T-helper 1 cell (primary cell): ENCODE results near the gene TNF.

Experiments used
- DNase-seq, 5 donors: peaks; one replicate each; pipeline ENCODE4 v3.0.0-alpha.2; 2012 to 2020

The TNF gene

DNA sequence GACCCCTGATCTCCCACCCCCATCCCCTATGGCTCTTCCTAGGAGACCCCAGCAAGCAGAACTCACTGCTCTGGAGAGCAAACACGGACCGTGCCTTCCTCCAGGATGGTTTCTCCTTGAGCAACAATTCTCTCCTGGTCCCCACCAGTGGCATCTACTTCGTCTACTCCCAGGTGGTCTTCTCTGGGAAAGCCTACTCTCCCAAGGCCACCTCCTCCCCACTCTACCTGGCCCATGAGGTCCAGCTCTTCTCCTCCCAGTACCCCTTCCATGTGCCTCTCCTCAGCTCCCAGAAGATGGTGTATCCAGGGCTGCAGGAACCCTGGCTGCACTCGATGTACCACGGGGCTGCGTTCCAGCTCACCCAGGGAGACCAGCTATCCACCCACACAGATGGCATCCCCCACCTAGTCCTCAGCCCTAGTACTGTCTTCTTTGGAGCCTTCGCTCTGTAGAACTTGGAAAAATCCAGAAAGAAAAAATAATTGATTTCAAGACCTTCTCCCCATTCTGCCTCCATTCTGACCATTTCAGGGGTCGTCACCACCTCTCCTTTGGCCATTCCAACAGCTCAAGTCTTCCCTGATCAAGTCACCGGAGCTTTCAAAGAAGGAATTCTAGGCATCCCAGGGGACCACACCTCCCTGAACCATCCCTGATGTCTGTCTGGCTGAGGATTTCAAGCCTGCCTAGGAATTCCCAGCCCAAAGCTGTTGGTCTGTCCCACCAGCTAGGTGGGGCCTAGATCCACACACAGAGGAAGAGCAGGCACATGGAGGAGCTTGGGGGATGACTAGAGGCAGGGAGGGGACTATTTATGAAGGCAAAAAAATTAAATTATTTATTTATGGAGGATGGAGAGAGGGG, 1.9 kb upstream of the TNF start:
- no peak for DNase-seq

DNA sequence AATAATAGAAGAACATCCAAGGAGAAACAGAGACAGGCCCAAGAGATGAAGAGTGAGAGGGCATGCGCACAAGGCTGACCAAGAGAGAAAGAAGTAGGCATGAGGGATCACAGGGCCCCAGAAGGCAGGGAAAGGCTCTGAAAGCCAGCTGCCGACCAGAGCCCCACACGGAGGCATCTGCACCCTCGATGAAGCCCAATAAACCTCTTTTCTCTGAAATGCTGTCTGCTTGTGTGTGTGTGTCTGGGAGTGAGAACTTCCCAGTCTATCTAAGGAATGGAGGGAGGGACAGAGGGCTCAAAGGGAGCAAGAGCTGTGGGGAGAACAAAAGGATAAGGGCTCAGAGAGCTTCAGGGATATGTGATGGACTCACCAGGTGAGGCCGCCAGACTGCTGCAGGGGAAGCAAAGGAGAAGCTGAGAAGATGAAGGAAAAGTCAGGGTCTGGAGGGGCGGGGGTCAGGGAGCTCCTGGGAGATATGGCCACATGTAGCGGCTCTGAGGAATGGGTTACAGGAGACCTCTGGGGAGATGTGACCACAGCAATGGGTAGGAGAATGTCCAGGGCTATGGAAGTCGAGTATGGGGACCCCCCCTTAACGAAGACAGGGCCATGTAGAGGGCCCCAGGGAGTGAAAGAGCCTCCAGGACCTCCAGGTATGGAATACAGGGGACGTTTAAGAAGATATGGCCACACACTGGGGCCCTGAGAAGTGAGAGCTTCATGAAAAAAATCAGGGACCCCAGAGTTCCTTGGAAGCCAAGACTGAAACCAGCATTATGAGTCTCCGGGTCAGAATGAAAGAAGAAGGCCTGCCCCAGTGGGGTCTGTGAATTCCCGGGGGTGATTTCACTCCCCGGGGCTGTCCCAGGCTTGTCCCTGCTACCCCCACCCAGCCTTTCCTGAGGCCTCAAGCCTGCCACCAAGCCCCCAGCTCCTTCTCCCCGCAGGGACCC, 981 bp upstream of the TNF start:
- no peak for DNase-seq

DNA sequence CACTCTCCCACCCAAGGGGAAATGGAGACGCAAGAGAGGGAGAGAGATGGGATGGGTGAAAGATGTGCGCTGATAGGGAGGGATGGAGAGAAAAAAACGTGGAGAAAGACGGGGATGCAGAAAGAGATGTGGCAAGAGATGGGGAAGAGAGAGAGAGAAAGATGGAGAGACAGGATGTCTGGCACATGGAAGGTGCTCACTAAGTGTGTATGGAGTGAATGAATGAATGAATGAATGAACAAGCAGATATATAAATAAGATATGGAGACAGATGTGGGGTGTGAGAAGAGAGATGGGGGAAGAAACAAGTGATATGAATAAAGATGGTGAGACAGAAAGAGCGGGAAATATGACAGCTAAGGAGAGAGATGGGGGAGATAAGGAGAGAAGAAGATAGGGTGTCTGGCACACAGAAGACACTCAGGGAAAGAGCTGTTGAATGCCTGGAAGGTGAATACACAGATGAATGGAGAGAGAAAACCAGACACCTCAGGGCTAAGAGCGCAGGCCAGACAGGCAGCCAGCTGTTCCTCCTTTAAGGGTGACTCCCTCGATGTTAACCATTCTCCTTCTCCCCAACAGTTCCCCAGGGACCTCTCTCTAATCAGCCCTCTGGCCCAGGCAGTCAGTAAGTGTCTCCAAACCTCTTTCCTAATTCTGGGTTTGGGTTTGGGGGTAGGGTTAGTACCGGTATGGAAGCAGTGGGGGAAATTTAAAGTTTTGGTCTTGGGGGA, 754 bp downstream of the TNF start:
- DNase-seq, result peak in 1 of 5 donors; percentile 46

DNA sequence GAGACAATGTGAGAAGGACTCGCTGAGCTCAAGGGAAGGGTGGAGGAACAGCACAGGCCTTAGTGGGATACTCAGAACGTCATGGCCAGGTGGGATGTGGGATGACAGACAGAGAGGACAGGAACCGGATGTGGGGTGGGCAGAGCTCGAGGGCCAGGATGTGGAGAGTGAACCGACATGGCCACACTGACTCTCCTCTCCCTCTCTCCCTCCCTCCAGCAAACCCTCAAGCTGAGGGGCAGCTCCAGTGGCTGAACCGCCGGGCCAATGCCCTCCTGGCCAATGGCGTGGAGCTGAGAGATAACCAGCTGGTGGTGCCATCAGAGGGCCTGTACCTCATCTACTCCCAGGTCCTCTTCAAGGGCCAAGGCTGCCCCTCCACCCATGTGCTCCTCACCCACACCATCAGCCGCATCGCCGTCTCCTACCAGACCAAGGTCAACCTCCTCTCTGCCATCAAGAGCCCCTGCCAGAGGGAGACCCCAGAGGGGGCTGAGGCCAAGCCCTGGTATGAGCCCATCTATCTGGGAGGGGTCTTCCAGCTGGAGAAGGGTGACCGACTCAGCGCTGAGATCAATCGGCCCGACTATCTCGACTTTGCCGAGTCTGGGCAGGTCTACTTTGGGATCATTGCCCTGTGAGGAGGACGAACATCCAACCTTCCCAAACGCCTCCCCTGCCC, 1.7 kb downstream of the TNF start:
- DNase-seq, result peak in 2 of 5 donors; percentile 35 to 84

DNA sequence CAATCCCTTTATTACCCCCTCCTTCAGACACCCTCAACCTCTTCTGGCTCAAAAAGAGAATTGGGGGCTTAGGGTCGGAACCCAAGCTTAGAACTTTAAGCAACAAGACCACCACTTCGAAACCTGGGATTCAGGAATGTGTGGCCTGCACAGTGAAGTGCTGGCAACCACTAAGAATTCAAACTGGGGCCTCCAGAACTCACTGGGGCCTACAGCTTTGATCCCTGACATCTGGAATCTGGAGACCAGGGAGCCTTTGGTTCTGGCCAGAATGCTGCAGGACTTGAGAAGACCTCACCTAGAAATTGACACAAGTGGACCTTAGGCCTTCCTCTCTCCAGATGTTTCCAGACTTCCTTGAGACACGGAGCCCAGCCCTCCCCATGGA, 2.2 kb downstream of the TNF start:
- DNase-seq, result no peak

DNA sequence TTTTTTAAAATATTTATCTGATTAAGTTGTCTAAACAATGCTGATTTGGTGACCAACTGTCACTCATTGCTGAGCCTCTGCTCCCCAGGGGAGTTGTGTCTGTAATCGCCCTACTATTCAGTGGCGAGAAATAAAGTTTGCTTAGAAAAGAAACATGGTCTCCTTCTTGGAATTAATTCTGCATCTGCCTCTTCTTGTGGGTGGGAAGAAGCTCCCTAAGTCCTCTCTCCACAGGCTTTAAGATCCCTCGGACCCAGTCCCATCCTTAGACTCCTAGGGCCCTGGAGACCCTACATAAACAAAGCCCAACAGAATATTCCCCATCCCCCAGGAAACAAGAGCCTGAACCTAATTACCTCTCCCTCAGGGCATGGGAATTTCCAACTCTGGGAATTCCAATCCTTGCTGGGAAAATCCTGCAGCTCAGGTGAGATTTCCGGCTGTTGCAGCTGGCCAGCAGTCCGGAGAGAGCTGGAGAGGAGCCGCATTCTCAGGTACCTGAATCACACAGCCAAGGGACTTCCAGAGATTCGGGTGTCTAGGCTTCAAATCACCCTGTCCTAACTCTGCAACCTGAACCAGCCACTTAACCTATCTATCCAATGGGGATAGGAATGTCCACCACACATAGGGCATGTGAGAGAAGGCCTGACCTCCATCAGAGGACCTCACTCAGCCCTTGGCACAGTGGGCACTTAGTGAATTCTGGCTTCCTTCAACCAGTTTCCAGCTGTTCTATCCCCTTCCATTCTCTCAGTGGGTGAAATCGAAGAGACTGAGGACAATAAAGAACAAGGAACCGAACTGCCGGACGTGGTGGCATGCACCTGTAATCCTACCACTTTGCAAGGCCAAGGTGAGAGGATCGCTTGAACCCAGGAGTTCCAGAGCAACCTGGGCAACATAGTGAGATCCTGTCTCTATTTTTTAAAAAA, 3.1 kb downstream of the TNF start:
- DNase-seq, result no peak

DNA sequence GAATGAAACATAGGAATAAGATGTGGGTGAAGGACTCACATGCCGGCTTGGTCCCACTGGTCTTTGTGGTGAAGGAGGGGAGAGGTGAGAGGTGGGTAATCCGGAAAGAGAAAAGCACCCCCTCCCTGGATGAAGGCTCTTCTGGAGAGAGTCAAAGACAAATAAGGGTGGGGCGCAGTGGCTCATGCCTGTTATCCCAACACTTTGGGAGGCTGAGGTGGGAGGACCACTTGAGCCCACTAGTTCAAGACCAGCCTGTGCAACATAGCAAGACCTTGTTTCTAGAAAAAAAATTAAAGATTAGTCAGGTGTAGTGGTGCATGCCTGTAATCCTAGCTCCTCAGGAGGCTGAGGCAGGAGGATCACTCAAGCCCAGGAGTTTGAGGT, 3.7 kb downstream of the TNF start:
- no peak for DNase-seq

DNA sequence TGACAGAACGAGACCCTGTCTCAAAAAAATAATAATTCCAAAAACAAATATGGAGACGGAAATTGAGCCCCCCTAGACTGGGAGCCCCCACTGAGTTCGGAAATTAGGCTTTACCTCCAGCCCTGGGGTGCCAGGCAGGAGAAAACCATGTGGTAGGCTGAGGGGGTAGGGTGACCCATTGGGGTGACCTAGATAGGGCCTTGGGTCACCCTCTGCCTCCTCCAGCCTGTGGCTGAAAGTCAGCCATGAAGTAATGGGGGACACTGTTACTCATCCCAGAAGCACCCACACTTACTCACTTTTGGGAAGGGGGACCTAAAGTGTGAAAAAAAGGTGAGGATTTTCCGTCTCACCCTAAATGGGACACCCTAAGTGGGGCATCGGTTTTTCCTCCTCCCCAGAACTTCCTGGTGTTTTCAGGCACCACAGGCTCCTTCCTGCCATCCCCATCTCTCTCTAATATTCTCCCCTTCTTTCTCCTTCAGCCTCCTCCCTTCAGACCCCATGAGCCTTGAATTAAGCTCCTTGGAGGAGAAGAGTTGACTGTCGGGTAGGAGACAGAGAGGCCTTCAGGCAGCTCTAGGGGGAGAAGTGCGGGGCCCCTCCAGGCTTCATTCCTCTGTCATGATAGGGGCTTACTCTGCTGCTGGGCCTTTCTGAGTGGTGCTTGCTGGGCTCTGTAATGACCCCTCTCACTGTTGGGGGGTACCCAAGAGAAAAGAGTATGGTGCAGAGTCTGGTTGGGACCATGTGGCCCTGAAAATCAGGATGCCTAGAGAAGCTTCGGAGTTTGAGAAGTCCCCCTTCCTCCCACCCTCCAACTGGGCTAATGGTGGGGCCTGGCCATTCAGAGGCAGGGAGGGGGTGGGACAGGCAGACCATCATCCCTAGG, 4.4 kb downstream of the TNF start:
- no peak for DNase-seq

DNA sequence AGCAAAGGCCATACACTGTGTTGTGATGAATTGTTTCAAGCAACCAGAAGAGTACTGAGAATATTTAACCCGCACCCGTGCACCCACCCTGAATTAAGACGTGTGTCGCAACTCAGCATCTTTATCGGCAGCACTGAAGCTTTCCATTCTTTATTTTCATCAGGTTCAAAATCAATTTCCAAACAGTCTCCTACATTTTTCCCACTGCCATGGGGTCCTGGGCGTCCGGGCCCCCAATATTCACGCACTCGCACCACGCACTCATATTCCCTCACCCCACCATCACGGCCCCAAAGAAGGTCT, 5.0 kb downstream of the TNF start:
- no peak for DNase-seq

DNA sequence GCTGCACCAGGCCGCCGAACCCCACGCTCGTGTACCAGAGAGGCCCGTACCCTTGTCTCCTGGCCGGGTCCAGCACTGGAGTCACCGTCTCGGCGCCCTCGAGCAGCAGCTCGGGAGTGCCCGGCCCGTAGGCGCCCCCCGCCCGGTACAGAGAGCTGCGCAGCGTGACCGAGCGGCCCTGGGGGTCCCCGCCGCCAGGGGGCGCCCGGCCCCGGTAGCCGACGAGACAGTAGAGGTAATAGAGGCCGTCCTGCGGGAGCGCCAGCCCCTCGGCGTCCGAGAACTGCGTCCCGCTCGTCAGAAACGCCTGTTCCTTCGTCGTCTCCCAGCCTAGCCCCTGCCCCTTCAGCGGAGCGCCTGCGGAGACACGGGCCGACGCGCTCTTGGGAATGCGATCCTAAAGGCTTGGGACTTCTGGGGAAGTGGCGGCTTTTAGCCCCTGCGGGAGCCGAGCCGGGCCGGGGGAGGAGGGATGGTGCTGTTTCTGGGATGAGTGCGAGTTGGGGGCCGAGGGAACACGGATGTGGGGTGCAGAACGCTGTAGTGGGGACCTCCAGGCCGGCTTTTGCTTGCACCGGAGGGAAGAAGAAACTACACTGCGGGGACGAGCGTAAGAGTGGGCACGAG, 5.6 kb downstream of the TNF start:
- peak; percentile 77 to 86 (median 83) for DNase-seq

DNA sequence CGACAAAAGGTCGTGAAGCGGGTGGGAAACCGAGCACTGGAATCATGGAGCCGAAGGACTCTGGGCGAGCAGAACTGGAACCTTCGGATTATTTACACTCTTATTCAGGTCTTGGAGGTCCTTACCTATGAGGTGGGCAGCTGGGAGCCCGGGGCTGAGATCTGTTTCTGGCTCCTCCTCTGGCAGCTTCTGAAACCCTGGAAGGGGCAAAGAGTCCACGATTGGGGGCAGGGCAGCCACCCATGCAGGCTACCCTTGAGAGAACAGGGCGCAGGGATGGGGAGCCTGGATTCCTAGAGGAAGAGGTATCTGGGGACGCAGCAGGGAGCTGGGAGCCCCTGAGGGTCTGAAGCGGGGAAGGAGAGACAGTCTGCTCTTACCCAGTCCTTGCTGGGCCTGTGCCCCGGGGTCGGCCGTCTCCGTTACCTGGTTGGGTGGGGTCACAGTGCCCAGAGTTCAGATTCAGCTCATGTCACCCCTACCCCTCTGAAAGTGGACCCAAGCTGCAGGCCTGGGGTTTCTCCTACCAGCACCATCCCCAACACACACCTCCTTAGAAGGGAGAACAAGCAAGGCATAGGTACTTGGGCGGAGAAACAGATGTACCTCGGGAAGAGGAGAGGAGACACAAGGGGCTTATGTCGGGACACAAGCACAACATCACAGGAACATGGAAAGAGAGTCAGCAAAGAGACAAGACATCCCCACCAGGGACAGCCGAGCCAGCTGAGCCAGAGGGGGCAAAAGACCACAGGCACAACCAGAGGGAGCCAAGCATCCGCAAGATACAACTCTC, 6.3 kb downstream of the TNF start:
- no peak for DNase-seq

DNA sequence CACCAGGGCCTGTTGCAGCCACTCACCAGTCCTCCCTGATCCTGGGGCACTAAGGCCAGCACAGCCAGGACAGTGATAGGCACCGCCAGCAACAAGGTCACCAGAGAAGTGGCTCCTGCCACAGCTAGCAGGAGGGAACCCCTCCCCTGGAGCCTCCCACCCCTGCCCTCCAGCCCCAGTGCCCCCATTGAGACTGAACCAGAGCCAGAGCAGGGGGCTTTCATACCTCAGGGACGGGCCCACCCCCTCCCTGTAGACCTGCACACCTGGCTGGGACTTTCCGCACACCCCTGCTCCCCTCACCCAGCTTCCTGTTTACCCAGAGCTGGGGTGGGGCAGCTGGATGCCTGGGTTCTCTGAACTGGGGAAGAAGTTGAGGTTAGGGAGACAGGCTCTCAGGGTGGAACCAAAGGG, 6.9 kb downstream of the TNF start, which contains the start of gene LTB:
LTB (minus strand) TSS at position 195 of the 414 bp plus-strand sequence; CDS start at position 188, 7 bp downstream.
- DNase-seq, result peak; percentile 62 to 82 (median 70)

DNA sequence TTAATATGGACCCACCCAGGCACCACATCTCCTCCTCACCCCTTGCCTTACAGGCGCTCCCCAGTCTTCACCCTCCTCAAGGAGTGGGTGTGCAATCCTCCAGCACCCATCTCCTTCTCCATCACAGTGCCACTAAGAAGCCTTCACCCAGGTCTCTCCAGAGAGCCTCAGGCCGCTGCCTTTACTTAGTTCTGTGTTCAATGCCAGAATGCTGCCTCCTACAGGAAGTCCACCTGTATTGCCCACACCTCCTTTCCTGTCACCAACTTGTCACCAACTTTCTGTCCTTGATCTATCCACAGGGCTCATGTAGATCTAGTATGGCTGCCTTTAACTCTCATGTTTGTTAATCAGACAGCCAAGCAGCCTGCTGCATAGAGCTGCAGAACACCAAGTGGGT, 10.1 kb downstream of the TNF start:
- peak in 1 of 5 donors; percentile 82 for DNase-seq

DNA sequence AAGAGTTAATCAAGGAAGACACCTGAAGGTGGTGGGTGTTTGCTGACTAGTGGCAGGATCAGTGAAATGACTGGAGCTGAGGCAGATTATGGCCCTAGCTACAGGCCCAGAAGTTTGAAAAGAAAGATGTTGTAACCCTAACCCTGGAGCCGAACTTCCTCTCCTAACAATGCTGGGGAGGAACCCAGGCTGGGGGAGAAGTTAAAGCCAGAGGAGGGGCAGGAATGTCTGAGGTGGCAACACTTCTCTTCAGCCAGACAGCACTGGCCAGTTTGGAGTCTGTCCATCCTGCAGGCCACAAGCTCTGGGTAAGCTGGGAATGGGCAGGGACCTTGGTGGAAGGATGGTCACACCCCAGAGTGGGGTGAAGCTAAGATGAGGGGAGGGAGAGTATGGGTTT, 10.6 kb downstream of the TNF start, which contains the start of gene LST1:
LST1 (plus strand) TSS at position 270 of the 400 bp plus-strand sequence. CDS start 1,023 bp downstream, outside the sequence.
- no peak for DNase-seq

DNA sequence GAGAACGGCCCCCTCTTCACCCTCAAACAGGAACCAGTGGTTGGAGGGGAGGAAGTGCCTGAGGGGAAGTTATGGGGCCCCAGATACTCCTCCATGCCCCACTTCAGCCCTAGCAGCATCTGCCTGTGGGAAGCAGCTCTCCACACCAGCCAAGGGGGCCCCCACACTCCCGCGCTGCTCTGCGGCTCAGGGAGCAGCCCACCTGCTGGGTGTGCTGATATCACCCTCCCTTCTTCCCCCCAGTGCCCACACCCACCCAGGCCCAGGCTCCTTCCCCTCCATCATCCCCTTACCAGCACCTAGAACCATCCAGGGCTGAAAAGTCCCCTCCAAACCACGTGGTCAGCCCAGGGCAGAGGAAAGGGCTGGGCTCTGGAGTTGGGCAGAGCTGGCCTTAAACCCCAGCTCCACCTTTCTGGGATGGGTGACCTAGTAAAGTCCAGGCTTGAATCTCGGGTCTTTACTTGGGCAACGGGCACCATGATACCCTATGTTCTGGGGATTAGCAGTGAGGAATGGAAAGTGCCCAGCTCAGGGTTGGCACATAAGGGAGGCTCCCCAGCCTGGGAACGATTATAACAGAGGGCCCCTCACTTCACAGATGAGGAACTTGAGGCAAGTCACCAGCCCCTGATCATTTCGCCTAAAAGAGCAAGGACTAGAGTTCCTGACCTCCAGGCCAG, 11.4 kb downstream of the TNF start:
- DNase-seq, result peak in 2 of 5 donors; percentile 25 to 38

DNA sequence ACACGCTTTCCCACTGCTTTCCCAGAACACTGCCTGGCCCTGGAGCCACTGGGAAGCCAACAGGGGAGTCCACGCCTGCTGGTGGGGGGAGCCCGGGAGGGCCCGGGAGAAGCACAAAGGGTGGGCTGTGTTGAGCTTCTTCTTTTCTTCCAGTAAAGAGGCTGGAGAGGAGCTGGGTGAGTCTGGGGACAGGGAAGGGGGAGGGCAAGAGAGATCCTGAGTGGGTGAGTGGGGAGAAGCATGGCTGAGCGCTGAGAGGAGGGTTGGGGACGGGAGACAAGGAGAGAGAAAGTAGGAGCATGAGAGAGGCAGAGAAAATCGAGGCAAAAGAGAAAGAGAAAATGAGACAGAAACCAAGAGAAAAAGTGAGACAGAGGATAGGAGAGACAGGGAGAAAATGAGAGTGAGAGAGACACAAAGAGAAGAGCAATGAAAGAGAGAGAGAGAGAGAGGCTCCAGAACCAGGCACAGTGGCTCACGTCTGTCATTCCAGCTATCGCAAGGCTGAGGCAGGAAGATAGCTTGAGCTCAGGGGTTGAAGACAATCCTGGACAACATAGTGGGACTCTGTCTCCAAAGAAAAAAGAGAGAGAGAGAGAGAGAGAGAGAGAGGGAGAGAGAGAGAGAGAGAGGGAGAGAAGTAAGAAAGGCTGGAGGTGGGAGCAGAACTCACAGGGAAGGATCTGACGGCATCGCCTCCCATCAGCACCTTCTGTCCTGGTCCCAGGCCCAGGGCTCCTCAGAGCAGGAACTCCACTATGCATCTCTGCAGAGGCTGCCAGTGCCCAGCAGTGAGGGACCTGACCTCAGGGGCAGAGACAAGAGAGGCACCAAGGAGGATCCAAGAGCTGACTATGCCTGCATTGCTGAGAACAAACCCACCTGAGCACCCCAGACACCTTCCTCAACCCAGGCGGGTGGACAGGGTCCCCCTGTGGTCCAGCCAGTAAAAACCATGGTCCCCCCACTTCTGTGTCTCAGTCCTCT, 12.7 kb downstream of the TNF start:
- peak in 1 of 5 donors; percentile 55 for DNase-seq
